PC-9 (cell line): ENCODE results near the gene HBG2.

ENCODE experiments used
- CTCF ChIP-seq: fragments of 200-600 bp; sonication (generic); conservative IDR thresholded peaks from 2 replicates; pipeline ENCODE4 v1.6.1; 2017; ENCODE audit warnings: mixed run types, antibody characterized with exemption, mild to moderate bottlenecking, moderate library complexity
- EZH2 ChIP-seq: fragments of 200-600 bp; sonication (generic); IDR thresholded peaks from 2 replicates; pipeline ENCODE4 v1.8.0; 2017; ENCODE audit warnings: antibody characterized with exemption, low read depth

GRCh38 chr11:5285703-5286340, 31.2 kb upstream of the HBG2 start:
- TF ChIP-seq CTCF (no peak), EZH2 (no peak)
